IMR-90 (cell line): ENCODE measurements around the gene CXorf38. TPM values are rescaled to one million over a fixed set of nuclear protein-coding genes. Genes with fewer than 3 reads are reported as not detected.
"Not testable (repeated sequence)": the region's sequence is repeated elsewhere in the genome, so short reads cannot be mapped to it uniquely, and the experiment has no call there.

Experiments
- ATAC-seq: fragments of 200-7000 bp; cut with Tn5 transposase; 2 replicates; pipeline ENCODE4 v1.9.1; 2020; ENCODE audit warnings: low read depth, mild to moderate bottlenecking, moderate library complexity
- BruUV-seq: library from RNA; stranded (reverse); fragments of 400-500 nt; replicated peaks from 2 replicates; lab custom pipeline; 2021; lab: Mats Ljungman, UMichigan
- CTCF ChIA-PET: fragments of 300-600 bp; formaldehyde crosslinking; extraction: SDS; loops from one replicate; lab custom pipeline; 2021; ENCODE audit warnings: antibody characterized with exemption; lab: Yijun Ruan, JAX
- POLR2A ChIA-PET: fragments of 300-600 bp; sonication (Branson Sonifier 250); formaldehyde crosslinking; loops from one replicate; lab custom pipeline; 2022; ENCODE audit warnings: antibody characterized with exemption; ENCODE audit not compliant: unreplicated experiment; lab: Charles Lee
- DNase-seq: peaks from one replicate; pipeline ENCODE4 v3.0.0; 2013
- H2AFZ ChIP-seq: replicated peaks from 2 replicates; pipeline ENCODE3; 2013; ENCODE audit warnings: low read length, mild to moderate bottlenecking; ENCODE audit not compliant: poor library complexity
- H2AK5ac ChIP-seq: 2 replicates; pipeline ENCODE4 v1.6.1; 2013; ENCODE audit warnings: low read depth, low read length, inconsistent platforms
- H2AK9ac ChIP-seq: replicated peaks from 2 replicates; pipeline ENCODE3; 2013; ENCODE audit warnings: mild to moderate bottlenecking, low read depth, low read length, moderate library complexity; ENCODE audit not compliant: poor library complexity
- H2BK120ac ChIP-seq: 2 replicates; pipeline ENCODE4 v1.6.1; 2013; ENCODE audit warnings: low read depth, low read length, inconsistent platforms
- H2BK15ac ChIP-seq: 3 replicates; pipeline ENCODE4 v1.6.1; 2013; ENCODE audit warnings: low read depth, low read length, inconsistent platforms
- H2BK20ac ChIP-seq: 2 replicates; pipeline ENCODE4 v1.6.1; 2013; ENCODE audit warnings: low read depth, mild to moderate bottlenecking, inconsistent platforms, low read length, moderate library complexity
- H2BK5ac ChIP-seq: 2 replicates; pipeline ENCODE4 v1.6.1; 2013; ENCODE audit warnings: mild to moderate bottlenecking, low read depth, low read length, inconsistent platforms; ENCODE audit not compliant: poor library complexity, severe bottlenecking
- H3K14ac ChIP-seq: replicated peaks from 2 replicates; pipeline ENCODE4 v1.6.1; 2013; ENCODE audit warnings: low read depth, low read length, inconsistent platforms
- H3K18ac ChIP-seq: 2 replicates; pipeline ENCODE4 v1.6.1; 2013; ENCODE audit warnings: low read depth, low read length, control low read depth
- H3K23ac ChIP-seq: 2 replicates; pipeline ENCODE4 v1.6.1; 2013; ENCODE audit warnings: low read depth, low read length, inconsistent platforms
- H3K27ac ChIP-seq: 2 replicates; pipeline ENCODE4 v1.5.1; 2013; ENCODE audit warnings: mild to moderate bottlenecking, control low read depth, low read length; ENCODE audit not compliant: insufficient read depth
- H3K27me3 ChIP-seq: 2 replicates; pipeline ENCODE4 v1.6.1; 2013; ENCODE audit warnings: low read length; ENCODE audit not compliant: control insufficient read depth, insufficient read depth
- H3K36me3 ChIP-seq: 2 replicates; pipeline ENCODE4 v1.6.1; 2013; ENCODE audit warnings: low read length, mixed read lengths; ENCODE audit not compliant: control insufficient read depth, insufficient read depth
- H3K4ac ChIP-seq: 2 replicates; pipeline ENCODE4 v1.6.1; 2013; ENCODE audit warnings: low read depth, low read length, inconsistent platforms
- H3K4me1 ChIP-seq: 2 replicates; pipeline ENCODE4 v1.6.1; 2013; ENCODE audit warnings: low read length, mixed read lengths; ENCODE audit not compliant: control insufficient read depth, insufficient read depth
- H3K4me2 ChIP-seq: 2 replicates; pipeline ENCODE4 v1.6.1; 2013; ENCODE audit warnings: low read depth, mild to moderate bottlenecking, control low read depth, low read length, moderate library complexity
- H3K4me3 ChIP-seq: 2 replicates; pipeline ENCODE4 v1.5.1; 2013; ENCODE audit warnings: low read depth, mild to moderate bottlenecking, control low read depth, low read length, moderate library complexity; ENCODE audit not compliant: insufficient read depth
- H3K56ac ChIP-seq: 2 replicates; pipeline ENCODE4 v1.6.1; 2013; ENCODE audit warnings: low read length, inconsistent platforms; ENCODE audit not compliant: insufficient read depth; ENCODE audit errors: extremely low read depth
- H3K79me1 ChIP-seq, 2 experiments: 2 replicates each; pipeline ENCODE4 v1.6.1; 2013; ENCODE audit warnings: low read length in 2 of 2, inconsistent platforms in 1 of 2, low read depth in 1 of 2
- H3K9ac ChIP-seq: 2 replicates; pipeline ENCODE4 v1.6.1; 2013; ENCODE audit warnings: low read depth, low read length, control low read depth
- H3K9me1 ChIP-seq: 2 replicates; pipeline ENCODE4 v1.6.1; 2013; ENCODE audit warnings: low read length, inconsistent platforms; ENCODE audit not compliant: insufficient read depth
- H3K9me3 ChIP-seq: 2 replicates; pipeline ENCODE4 v1.6.1; 2013; ENCODE audit warnings: low read length; ENCODE audit not compliant: control insufficient read depth, insufficient read depth
- H4K20me1 ChIP-seq: 2 replicates; pipeline ENCODE4 v1.6.1; 2013; ENCODE audit warnings: low read length, inconsistent platforms; ENCODE audit not compliant: insufficient read depth
- H4K5ac ChIP-seq: 2 replicates; pipeline ENCODE4 v1.6.1; 2013; ENCODE audit warnings: mild to moderate bottlenecking, low read depth, low read length, control low read depth
- H4K8ac ChIP-seq, 2 experiments: 2 replicates each; pipeline ENCODE4 v1.6.1; 2013; ENCODE audit warnings: low read depth in 2 of 2, low read length in 2 of 2, control low read depth in 1 of 2, inconsistent platforms in 1 of 2
- H4K91ac ChIP-seq: 2 replicates; pipeline ENCODE4 v1.6.1; 2013; ENCODE audit warnings: low read depth, low read length, inconsistent platforms; ENCODE audit not compliant: insufficient read depth
- CEBPB ChIP-seq: IDR thresholded peaks from 2 replicates; pipeline ENCODE4 v1.6.1; 2012; ENCODE audit warnings: low read depth, low read length, improper control_type of control experiment
- CHD1 ChIP-seq: IDR thresholded peaks from 2 replicates; pipeline ENCODE4 v1.6.1; 2012; ENCODE audit warnings: low read depth, low read length, improper control_type of control experiment
- MAFK ChIP-seq: IDR thresholded peaks from 2 replicates; pipeline ENCODE4 v1.6.1; 2012; ENCODE audit warnings: low read depth, low read length, improper control_type of control experiment
- MAZ ChIP-seq: IDR thresholded peaks from 2 replicates; pipeline ENCODE4 v1.6.1; 2012; ENCODE audit warnings: low read depth, mild to moderate bottlenecking, low read length, improper control_type of control experiment, moderate library complexity, borderline replicate concordance
- RAD21 ChIP-seq: IDR thresholded peaks from 2 replicates; pipeline ENCODE4 v1.6.1; 2012; ENCODE audit warnings: low read length, improper control_type of control experiment
- SMC3 ChIP-seq: fragments of 150-350 bp; IDR thresholded peaks from 2 replicates; pipeline ENCODE4 v1.6.1; 2016; ENCODE audit warnings: low read depth, mild to moderate bottlenecking, antibody characterized with exemption, low read length, moderate library complexity
- WGBS, 2 experiments: methylation state at CpG; one replicate each; pipeline versions ENCODE4 v1.1.5 to v1.1.7; 2013; ENCODE audit warnings: missing lambda C conversion rate in 2 of 2; ENCODE audit not compliant: insufficient read length in 1 of 2; ENCODE audit errors: extremely low coverage in 2 of 2; 5-methylcytosine and 5-hydroxymethylcytosine counted together
- dilution Hi-C: fragments of 300-500 bp; cut with HindIII; formaldehyde crosslinking; loops from one replicate; pipeline ENCODE4 v1.14.3; 2018; ENCODE audit warnings: low sequenced_read_pairs; ENCODE audit not compliant: unreplicated experiment
- in situ Hi-C: fragments of 300-500 bp; cut with MboI; formaldehyde crosslinking; loops from 3 replicates; pipeline ENCODE4 v1.14.3; 2019; ENCODE audit warnings: low sequenced_read_pairs, inconsistent platforms, mixed read lengths
- intact Hi-C: fragments of 100-400 bp; cut with micrococcal nuclease; formaldehyde crosslinking; loops from 2 replicates; pipeline ENCODE4 v1.10.0; 2022
- polyA plus RNA-seq, 3 experiments: library from polyadenylated mRNA; depleted of rRNA; stranded (reverse); fragments of >200 nt; gene quantifications; 2 replicates each; pipeline ENCODE4 v1.2.3, GENCODE V29; 2012; ENCODE audit warnings: low replicate concordance in 1 of 3
- total RNA-seq: library from RNA; depleted of rRNA; stranded (reverse); fragments of >200 nt; gene quantifications from 2 replicates; pipeline ENCODE4 v1.2.3, GENCODE V29; 2012
- TF ChIP-seq, protein P1 (sequence below): fragments of 150-350 bp; IDR thresholded peaks from 2 replicates; pipeline ENCODE4 v1.6.1; 2017; ENCODE audit warnings: mild to moderate bottlenecking, antibody characterized with exemption, low read length, low read depth

Gene CXorf38
- total and polyA plus RNA-seq, 2 of the 4 experiments (the other 2 are of a cell fraction): 7.0 to 9.9 TPM

DNA sequence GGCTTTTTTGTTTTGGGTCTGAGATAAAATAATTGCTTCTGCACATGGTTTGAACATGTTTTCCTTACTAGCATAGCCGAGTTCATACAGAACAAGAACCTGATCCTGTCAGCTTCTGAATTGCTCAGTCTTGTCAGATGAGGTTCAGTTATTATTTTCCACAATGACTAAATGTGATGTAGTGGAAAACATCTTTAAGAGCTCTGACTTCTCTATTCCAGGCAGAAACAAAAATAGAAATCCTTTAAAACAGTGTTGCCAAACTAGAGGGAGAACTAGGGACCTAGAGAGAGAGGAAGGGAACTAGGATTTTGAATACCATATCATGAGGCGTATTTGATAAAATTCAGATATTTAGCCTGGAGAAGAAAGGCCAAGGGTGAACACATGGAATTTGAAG lies 64.5 kb downstream of the CXorf38 start:
- intact Hi-C loops: no loop called here
- DNase-seq: peak; percentile 31
- no peak overlapping the region for H4K5ac ChIP-seq
- no peak overlapping the region for H3K4me3 ChIP-seq
- H2BK5ac ChIP-seq: no peak overlapping the region
- no peak overlapping the region for H3K4me2 ChIP-seq
- no peak overlapping the region for H3K14ac ChIP-seq
- H3K9me3 ChIP-seq: no peaks in the 10 kb centered on the region
- TF ChIP-seq SMC3 (no peak), CHD1 (no peak), MAZ (no peak), CEBPB (no peak), RAD21 (no peak), MAFK (no peak)
- TF ChIP-seq, protein P1, sequence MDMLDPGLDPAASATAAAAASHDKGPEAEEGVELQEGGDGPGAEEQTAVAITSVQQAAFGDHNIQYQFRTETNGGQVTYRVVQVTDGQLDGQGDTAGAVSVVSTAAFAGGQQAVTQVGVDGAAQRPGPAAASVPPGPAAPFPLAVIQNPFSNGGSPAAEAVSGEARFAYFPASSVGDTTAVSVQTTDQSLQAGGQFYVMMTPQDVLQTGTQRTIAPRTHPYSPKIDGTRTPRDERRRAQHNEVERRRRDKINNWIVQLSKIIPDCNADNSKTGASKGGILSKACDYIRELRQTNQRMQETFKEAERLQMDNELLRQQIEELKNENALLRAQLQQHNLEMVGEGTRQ: no peak
- no peak overlapping the region for H3K9ac ChIP-seq
- no CpG with 5 or more reads among the region's 2 CpGs for WGBS, 2 experiments
- H3K36me3 ChIP-seq: no peaks in the 10 kb centered on the region
- peaks cover 22% of the 10 kb centered on the region for H4K20me1 ChIP-seq
- ChIA-PET POLR2A (no interaction called here), CTCF (interaction anchor here (0.6 kb wide), 1 partner anchor 31 kb away, joined by 3 read pairs; no protein-coding TSS in a partner anchor)
- H4K8ac ChIP-seq: no peak overlapping the region
- H3K4ac ChIP-seq: no peak overlapping the region
- H2BK20ac ChIP-seq: no peak overlapping the region
- H3K9me1 ChIP-seq: 0 out of 2 replicates have a peak, but pooled peaks cover 4% of the 10 kb centered on the region
- BruUV-seq: no TSS peak
- no peak overlapping the region for H4K91ac ChIP-seq
- no peak overlapping the region for H2AFZ ChIP-seq
- ATAC-seq: no peak
- H2BK120ac ChIP-seq: no peak overlapping the region
- in situ Hi-C loops: no loop called here
- H3K27ac ChIP-seq: no peak overlapping the region
- dilution Hi-C loops: no loop called here
- no peak overlapping the region for H2BK15ac ChIP-seq
- no peak overlapping the region for H3K18ac ChIP-seq
- no peak overlapping the region for H3K56ac ChIP-seq
- H3K27me3 ChIP-seq: no peaks in the 10 kb centered on the region
- H3K79me1 ChIP-seq: peaks cover 0 to 18% of the 10 kb centered on the region in 2 experiments; a peak in 2 of 4 replicates
- no peak overlapping the region for H2AK9ac ChIP-seq
- no peak overlapping the region for H3K23ac ChIP-seq
- no peaks in the 10 kb centered on the region for H3K4me1 ChIP-seq
- no peak overlapping the region for H2AK5ac ChIP-seq

DNA sequence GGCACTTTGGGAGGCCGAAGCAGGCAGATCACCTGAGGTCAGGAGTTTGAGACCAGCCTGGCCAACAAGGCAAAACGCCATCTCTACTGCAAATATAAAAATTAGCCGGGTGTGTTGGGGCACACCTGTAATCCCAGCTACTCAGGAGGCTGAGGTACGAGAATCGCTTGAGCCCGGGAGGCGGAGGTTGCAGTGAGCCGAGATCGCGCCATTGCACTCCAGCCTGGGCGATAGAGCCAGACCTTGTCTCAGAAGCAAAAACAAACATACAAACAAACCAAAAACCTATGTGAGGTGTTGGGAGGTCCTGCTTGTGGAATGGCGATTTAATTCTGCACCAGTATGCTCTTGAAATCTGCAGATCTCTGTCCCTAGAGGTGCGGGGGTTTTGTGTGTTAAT lies 65.2 kb downstream of the CXorf38 start:
- H2AK9ac ChIP-seq, H3K14ac ChIP-seq, H3K9me1 ChIP-seq, H3K56ac ChIP-seq, H3K4me3 ChIP-seq, DNase-seq, intact Hi-C loops, H3K23ac ChIP-seq, H2BK120ac ChIP-seq, H2BK20ac ChIP-seq, H3K4ac ChIP-seq, H4K8ac ChIP-seq, H3K4me1 ChIP-seq, H4K91ac ChIP-seq, H4K5ac ChIP-seq, H3K36me3 ChIP-seq, H2AK5ac ChIP-seq, BruUV-seq, POLR2A ChIA-PET, H2AFZ ChIP-seq, dilution Hi-C loops, H3K27me3 ChIP-seq, H3K18ac ChIP-seq, H2BK5ac ChIP-seq, H3K9ac ChIP-seq, H3K27ac ChIP-seq, H3K4me2 ChIP-seq, ATAC-seq, in situ Hi-C loops, H3K9me3 ChIP-seq, H2BK15ac ChIP-seq: not testable (repeated sequence)
- Histone ChIP-seq H3K79me1 (peaks cover 0 to 15% of the 10 kb centered on the region in 2 experiments; a peak in 2 of 4 replicates), H4K20me1 (peaks cover 22% of the 10 kb centered on the region)
- CTCF ChIA-PET: interaction anchor here (0.6 to 1.6 kb wide), 2 partner anchors 31 to 38 kb away, joined by 3 to 4 read pairs; no protein-coding TSS in a partner anchor
- no CpG with 5 or more reads among the region's 13 CpGs for WGBS, 2 experiments
